H9 (cell line): Measurements from ENCODE around the gene PSMB5. TPM values are rescaled to one million over a fixed set of nuclear protein-coding genes. Genes with fewer than 3 reads are reported as not detected.
A peak's percentile ranks its signal among the peaks of the same experiment; 100 is the strongest.

Experiments used
- DNase-seq: peaks from one replicate; pipeline ENCODE4 v3.0.0-alpha.2; 2017
- H2AFZ ChIP-seq: one replicate; pipeline ENCODE4 v1.6.1; 2013; ENCODE audit warnings: mild to moderate bottlenecking, low read length, control low read depth, moderate library complexity
- H2AK5ac ChIP-seq: 2 replicates; pipeline ENCODE4 v1.6.1; 2013; ENCODE audit warnings: low read length, control low read depth, mixed read lengths; ENCODE audit not compliant: insufficient read length
- H2BK120ac ChIP-seq: one replicate; pipeline ENCODE4 v1.6.1; 2013; ENCODE audit warnings: low read depth, mild to moderate bottlenecking, low read length, control low read depth, inconsistent platforms; ENCODE audit not compliant: poor library complexity, severe bottlenecking
- H2BK12ac ChIP-seq: 2 replicates; pipeline ENCODE4 v1.6.1; 2013; ENCODE audit warnings: low read length, control low read depth, mixed read lengths, low read depth; ENCODE audit not compliant: insufficient read length
- H2BK15ac ChIP-seq: 2 replicates; pipeline ENCODE4 v1.6.1; 2013; ENCODE audit warnings: low read depth, low read length, control low read depth
- H2BK20ac ChIP-seq: one replicate; pipeline ENCODE4 v1.6.1; 2013; ENCODE audit warnings: low read depth, mild to moderate bottlenecking, low read length, control low read depth, inconsistent platforms; ENCODE audit not compliant: poor library complexity, severe bottlenecking
- H2BK5ac ChIP-seq: 2 replicates; pipeline ENCODE4 v1.6.1; 2013; ENCODE audit warnings: low read length, control low read depth, mixed read lengths; ENCODE audit not compliant: insufficient read length
- H3K14ac ChIP-seq: 2 replicates; pipeline ENCODE4 v1.6.1; 2013; ENCODE audit warnings: low read length, control low read depth; ENCODE audit not compliant: insufficient read depth
- H3K18ac ChIP-seq: 2 replicates; pipeline ENCODE4 v1.6.1; 2013; ENCODE audit warnings: low read depth, mild to moderate bottlenecking, mixed read lengths, low read length, control low read depth; ENCODE audit not compliant: insufficient read length
- H3K23ac ChIP-seq: 2 replicates; pipeline ENCODE4 v1.6.1; 2013; ENCODE audit warnings: low read length, control low read depth, mixed read lengths, low read depth; ENCODE audit not compliant: insufficient read length
- H3K23me2 ChIP-seq: 2 replicates; pipeline ENCODE4 v1.6.1; 2013; ENCODE audit warnings: low read depth, mild to moderate bottlenecking, mixed read lengths, low read length, control low read depth; ENCODE audit not compliant: insufficient read length, poor library complexity, severe bottlenecking
- H3K27ac ChIP-seq: 2 replicates; pipeline ENCODE4 v1.5.1; 2013; ENCODE audit warnings: low read length, control low read depth, mixed read lengths, low read depth; ENCODE audit not compliant: insufficient read length
- H3K27me3 ChIP-seq: 2 replicates; pipeline ENCODE4 v1.6.1; 2013; ENCODE audit warnings: low read length, control low read depth, inconsistent platforms; ENCODE audit not compliant: insufficient read depth
- H3K4ac ChIP-seq: 2 replicates; pipeline ENCODE4 v1.6.1; 2013; ENCODE audit warnings: low read depth, mild to moderate bottlenecking, control low read depth, inconsistent platforms, low read length, moderate library complexity
- H3K4me1 ChIP-seq: 2 replicates; pipeline ENCODE4 v1.6.1; 2013; ENCODE audit warnings: low read length, control low read depth, inconsistent platforms; ENCODE audit not compliant: insufficient read depth
- H3K4me2 ChIP-seq: 2 replicates; pipeline ENCODE4 v1.6.1; 2013; ENCODE audit warnings: low read length, control low read depth, mixed read lengths; ENCODE audit not compliant: insufficient read length, insufficient read depth
- H3K56ac ChIP-seq: 2 replicates; pipeline ENCODE4 v1.6.1; 2013; ENCODE audit warnings: low read depth, mild to moderate bottlenecking, mixed read lengths, low read length, control low read depth; ENCODE audit not compliant: insufficient read length
- H3K79me1 ChIP-seq: 2 replicates; pipeline ENCODE4 v1.6.1; 2013; ENCODE audit warnings: low read depth, mild to moderate bottlenecking, moderate library complexity, low read length, control low read depth, inconsistent platforms; ENCODE audit not compliant: insufficient read depth, poor library complexity, severe bottlenecking
- H3K79me2 ChIP-seq: 2 replicates; pipeline ENCODE4 v1.6.1; 2013; ENCODE audit warnings: low read length, control low read depth, inconsistent platforms; ENCODE audit not compliant: insufficient read depth
- H3K9ac ChIP-seq: 2 replicates; pipeline ENCODE4 v1.6.1; 2013; ENCODE audit warnings: low read length, control low read depth, mixed read lengths; ENCODE audit not compliant: insufficient read length; ENCODE audit errors: extremely low read depth
- H3K9me3 ChIP-seq: one replicate; pipeline ENCODE4 v1.6.1; 2013; ENCODE audit warnings: low read depth, low read length, inconsistent platforms; ENCODE audit not compliant: control insufficient read depth
- H3T11ph ChIP-seq: one replicate; pipeline ENCODE4 v1.6.1; 2013; ENCODE audit warnings: mild to moderate bottlenecking, low read length, control low read depth, inconsistent platforms
- H4K20me1 ChIP-seq: one replicate; pipeline ENCODE4 v1.6.1; 2013; ENCODE audit not compliant: control insufficient read depth, insufficient read length, insufficient read depth
- H4K5ac ChIP-seq: 2 replicates; pipeline ENCODE4 v1.6.1; 2013; ENCODE audit warnings: low read depth, mild to moderate bottlenecking, mixed read lengths, low read length, control low read depth; ENCODE audit not compliant: insufficient read length
- H4K8ac ChIP-seq: replicated peaks from 2 replicates; pipeline ENCODE4 v1.6.1; 2013; ENCODE audit warnings: low read length, control low read depth, mixed read lengths, low read depth; ENCODE audit not compliant: insufficient read length
- H4K91ac ChIP-seq: 2 replicates; pipeline ENCODE4 v1.6.1; 2013; ENCODE audit warnings: low read depth, mild to moderate bottlenecking, moderate library complexity, mixed read lengths, low read length, control low read depth; ENCODE audit not compliant: insufficient read length
- H3K27ac Mint-ChIP-seq, 3 experiments: 2 replicates in 2 of 3; 3 replicates in 1 of 3; pipeline ENCODE4 v1.8.0; 2020 to 2021; ENCODE audit warnings: mixed read lengths in 3 of 3, mild to moderate bottlenecking in 1 of 3, moderate library complexity in 1 of 3
- H3K27me3 Mint-ChIP-seq: 2 replicates; pipeline ENCODE4 v1.8.0; 2021; ENCODE audit warnings: low read depth, mild to moderate bottlenecking, moderate library complexity, mixed read lengths
- H3K36me3 Mint-ChIP-seq, 3 experiments: 2 replicates in 2 of 3; 3 replicates in 1 of 3; pipeline ENCODE4 v1.8.0; 2020 to 2021; ENCODE audit warnings: low read depth in 3 of 3, mixed read lengths in 3 of 3; ENCODE audit not compliant: insufficient read depth in 1 of 3
- H3K4me1 Mint-ChIP-seq, 2 experiments: 2 replicates each; pipeline ENCODE4 v1.8.0; 2020; ENCODE audit warnings: mixed read lengths in 2 of 2
- H3K4me3 Mint-ChIP-seq, 2 experiments: 2 replicates in 1 of 2; 3 replicates in 1 of 2; pipeline ENCODE4 v1.8.0; 2020 to 2021; ENCODE audit warnings: mild to moderate bottlenecking in 2 of 2, mixed read lengths in 2 of 2, moderate library complexity in 1 of 2
- H3K9me3 Mint-ChIP-seq, 2 experiments: 2 replicates in 1 of 2; 3 replicates in 1 of 2; pipeline ENCODE4 v1.8.0; 2020; ENCODE audit warnings: mild to moderate bottlenecking in 2 of 2, mixed read lengths in 2 of 2, moderate library complexity in 1 of 2
- CTCF ChIP-seq: fragments of 200-600 bp; sonication (generic); conservative IDR thresholded peaks from 3 replicates; pipeline ENCODE4 v1.8.0; 2021; ENCODE audit warnings: antibody characterized with exemption, mild to moderate bottlenecking
- WGBS: extraction: QIAGEN DNeasy Blood & Tissue Kit; methylation state at CpG from one replicate; pipeline ENCODE4 v1.1.7; 2013; ENCODE audit warnings: missing lambda C conversion rate, low lambda C conversion rate, mixed read lengths; ENCODE audit not compliant: insufficient read length; ENCODE audit errors: extremely low coverage; 5-methylcytosine and 5-hydroxymethylcytosine counted together
- total RNA-seq: library from RNA; stranded (reverse); gene quantifications from 2 replicates; pipeline ENCODE4 v1.2.1, GENCODE V29; 2021

The PSMB5 gene
- total RNA-seq, 1 experiment from 2014 or later = 252 TPM

- Histone ChIP-seq H3K23ac (no peak overlapping the region), H3K4me2 (peak overlapping the region; percentile 96), H3K27me3 (no peaks in the 10 kb centered on the region), H4K8ac (no peak overlapping the region), H3K4me1 (no peaks in the 10 kb centered on the region; the same call in 1 of the 2 replicates), H2AK5ac (no peak overlapping the region), H3K9ac (peak overlapping the region; percentile 23), H3K18ac (peak overlapping the region; percentile 51), H3K79me2 (no peaks in the 10 kb centered on the region), H3T11ph (no peak overlapping the region), H2BK20ac (no peak overlapping the region), H3K14ac (peak overlapping the region; percentile 71), H3K23me2 (peaks cover 15% of the 10 kb centered on the region), H2BK5ac (no peak overlapping the region), H3K56ac (no peak overlapping the region), H2BK120ac (no peak overlapping the region), H4K20me1 (no peaks in the 10 kb centered on the region), H3K79me1 (no peaks in the 10 kb centered on the region), H4K91ac (no peak overlapping the region), H4K5ac (no peak overlapping the region), H3K4ac (no peak overlapping the region), H3K9me3 (no peaks in the 10 kb centered on the region), H2BK15ac (no peak overlapping the region), H2BK12ac (no peak overlapping the region), H3K27ac (no peak overlapping the region), H2AFZ (no peak overlapping the region)
- peak; percentile 95 for DNase-seq
- peak; percentile 97 for TF ChIP-seq CTCF
- H3K27me3 Mint-ChIP-seq = peaks cover 9% of the 10 kb centered on the region
- peak overlapping the region; percentile 85 to 92 for H3K4me3 Mint-ChIP-seq
- H3K36me3 Mint-ChIP-seq = peaks cover 26 to 57% (median 56%) of the 10 kb centered on the region in 3 experiments
- WGBS = no CpG with 5 or more reads among the region's 51 CpGs
- H3K4me1 Mint-ChIP-seq = peaks cover 15 to 18% of the 10 kb centered on the region in 2 experiments
- H3K27ac Mint-ChIP-seq = peak overlapping the region; percentile 85 to 96 (median 93); a peak in 5 of 7 replicates
- no peaks in the 10 kb centered on the region for H3K9me3 Mint-ChIP-seq
Observed at GRCh38 chr14:23057757-23058653, 23.3 kb upstream of the PSMB5 start.
